Metanephros (tissue), 2 donors: Measurements from ENCODE around the gene ADCY4. TPM values are rescaled to one million over a fixed set of nuclear protein-coding genes. Genes with fewer than 3 reads are reported as not detected.

Experiments
- small RNA-seq: library from RNA; depleted of rRNA; stranded (forward); fragments of <200 nt; gene quantifications from one replicate; pipeline ENCODE3, GENCODE V24; 2014; ENCODE audit warnings: low replicate concordance
- total RNA-seq: library from RNA; depleted of rRNA; stranded (reverse); fragments of >200 nt; gene quantifications from one replicate; pipeline ENCODE4 v1.2.3, GENCODE V29; 2014

The ADCY4 gene
- total RNA-seq: 29.7 TPM

GRCh38 chr14:24334431-24335291 is at the start of gene ADCY4:
Gene ADCY4 (minus strand): TSS chr14:24335071. CDS start chr14:24334652, 419 bp downstream.

GRCh38 chr14:24367514-24368211 is 32.8 kb upstream of the ADCY4 start, which contains the start of gene NFATC4:
Gene NFATC4 (plus strand): TSS chr14:24368184. CDS start chr14:24368341, 157 bp downstream.

GRCh38 chr14:24339284-24340151 is 4.6 kb upstream of the ADCY4 start, which contains the start of gene RIPK3:
Gene RIPK3 (minus strand): TSS chr14:24339991. CDS start chr14:24339826, 165 bp downstream.

GRCh38 chr14:24310646-24311604 is 23.9 kb downstream of the ADCY4 start, which contains the start of gene LTB4R:
Gene LTB4R (plus strand): TSS chr14:24311502. CDS start chr14:24315652, 4,150 bp downstream.

GRCh38 chr14:24309538-24310264 is 25.2 kb downstream of the ADCY4 start, which contains the start of gene LTB4R2:
Gene LTB4R2 (plus strand): TSS chr14:24310140. CDS start chr14:24310665, 525 bp downstream.

GRCh38 chr14:24307575-24308341 is 27.1 kb downstream of the ADCY4 start, which contains the start of gene CIDEB:
Gene CIDEB (minus strand): TSS chr14:24307977. CDS start chr14:24307858, 119 bp downstream.

GRCh38 chr14:24299255-24300191 is 35.3 kb downstream of the ADCY4 start, which contains the start of the genes DHRS1 and NOP9:
Gene DHRS1 (minus strand): TSS chr14:24299780. CDS start chr14:24299106, 674 bp downstream.
Gene NOP9 (plus strand): TSS chr14:24299850. CDS start chr14:24299955, 105 bp downstream.

GRCh38 chr14:24271134-24271833 is 63.6 kb downstream of the ADCY4 start, which contains the start of gene RABGGTA:
Gene RABGGTA (minus strand): TSS chr14:24271597. CDS start chr14:24271115, 482 bp downstream.

Small RNA genes lying within 50 kb of the gene (small RNA-seq; reads per million reads assigned to genes)
- gene RF00026: not detected

Other genes with a start within 250 kb of the ADCY4 start
- gene PCK2, start 240.8 kb downstream of the ADCY4 start, total RNA-seq: 26.3 TPM
- gene DCAF11, start 220.3 kb downstream of the ADCY4 start, total RNA-seq: 145 TPM
- 4.4 TPM for gene NRL, start 220.1 kb downstream of the ADCY4 start, total RNA-seq
- gene FITM1, start 204.4 kb downstream of the ADCY4 start, total RNA-seq: 39.1 TPM
- 95.0 TPM for gene PSME1, start 198.9 kb downstream of the ADCY4 start, total RNA-seq
- gene EMC9, start 193.5 kb downstream of the ADCY4 start, total RNA-seq: 13.4 TPM
- 85.5 TPM for gene PSME2, start 188.5 kb downstream of the ADCY4 start, total RNA-seq
- gene RNF31, start 187.6 kb downstream of the ADCY4 start, total RNA-seq: 52.8 TPM
- gene IRF9, start 173.8 kb downstream of the ADCY4 start, total RNA-seq: 58.3 TPM
- gene REC8, start 163.0 kb downstream of the ADCY4 start, total RNA-seq: 28.1 TPM
- gene IPO4, start 146.3 kb downstream of the ADCY4 start, total RNA-seq: 56.7 TPM
- 51.6 TPM for gene TM9SF1, start 139.6 kb downstream of the ADCY4 start, total RNA-seq
- not detected for gene TSSK4, start 129.4 kb downstream of the ADCY4 start, total RNA-seq
- 21.8 TPM for gene CHMP4A, start 121.6 kb downstream of the ADCY4 start, total RNA-seq
- 14.4 TPM for gene MDP1, start 119.0 kb downstream of the ADCY4 start, total RNA-seq
- 56.1 TPM for gene NEDD8, start 102.7 kb downstream of the ADCY4 start, total RNA-seq
- 60.7 TPM for gene GMPR2, start 102.1 kb downstream of the ADCY4 start, total RNA-seq
- gene TINF2, start 92.4 kb downstream of the ADCY4 start, total RNA-seq: 48.2 TPM
- 0.29 TPM for gene TGM1, start 71.9 kb downstream of the ADCY4 start, total RNA-seq
- gene RABGGTA, start 63.5 kb downstream of the ADCY4 start, total RNA-seq: 18.9 TPM
- gene DHRS1, start 35.3 kb downstream of the ADCY4 start, total RNA-seq: 29.6 TPM
- gene NOP9, start 35.2 kb downstream of the ADCY4 start, total RNA-seq: 18.5 TPM
- 13.8 TPM for gene CIDEB, start 27.1 kb downstream of the ADCY4 start, total RNA-seq
- gene LTB4R2, start 24.9 kb downstream of the ADCY4 start, total RNA-seq: 9.1 TPM
- gene LTB4R, start 23.6 kb downstream of the ADCY4 start, total RNA-seq: 6.7 TPM
- gene RIPK3, start 4.9 kb upstream of the ADCY4 start, total RNA-seq: 4.3 TPM
- 53.0 TPM for gene NFATC4, start 33.1 kb upstream of the ADCY4 start, total RNA-seq
- 37.2 TPM for gene NYNRIN, start 63.9 kb upstream of the ADCY4 start, total RNA-seq
- gene CBLN3, start 94.6 kb upstream of the ADCY4 start, total RNA-seq: 2.6 TPM
- gene KHNYN, start 94.9 kb upstream of the ADCY4 start, total RNA-seq: 47.3 TPM
- gene SDR39U1, start 107.7 kb upstream of the ADCY4 start, total RNA-seq: 28.1 TPM
- gene CMA1, start 173.2 kb upstream of the ADCY4 start, total RNA-seq: not detected
- gene CTSG, start 241.2 kb upstream of the ADCY4 start, total RNA-seq: 27.3 TPM